H1 (cell line): Measurements from ENCODE around the gene ARRB1. TPM values are rescaled to one million over a fixed set of nuclear protein-coding genes. Genes with fewer than 3 reads are reported as not detected.
A peak's percentile ranks its signal among the peaks of the same experiment; 100 is the strongest.

ENCODE experiments used
- CTCF ChIA-PET: fragments of 300-600 bp; sonication (Branson Sonifier 250); formaldehyde crosslinking; loops from one replicate; lab custom pipeline; 2021; ENCODE audit not compliant: partially characterized antibody; lab: Charles Lee
- POLR2A ChIA-PET: fragments of 300-600 bp; sonication (Branson Sonifier 250); formaldehyde crosslinking; loops from one replicate; lab custom pipeline; 2021; ENCODE audit warnings: inconsistent platforms; ENCODE audit not compliant: partially characterized antibody; lab: Charles Lee
- DNase-seq, 2 experiments: peaks; one replicate each; pipeline versions ENCODE4 v3.0.0 to v3.0.0-alpha.2; 2010 to 2022; ENCODE audit warnings: low spot score in 2 of 2, low read depth in 1 of 2, mixed read lengths in 1 of 2
- FAIRE-seq: peaks from 2 replicates; lab custom pipeline; 2011; peaks lifted over from hg19 to GRCh38; lab: Jason Lieb, UNC
- H2AFZ ChIP-seq: 2 replicates; pipeline ENCODE4 v1.8.1; 2012; ENCODE audit warnings: low read length, inconsistent platforms
- H2AK5ac ChIP-seq: 2 replicates; pipeline ENCODE4 v1.6.1; 2013; ENCODE audit warnings: low read depth, low read length
- H2BK120ac ChIP-seq: replicated peaks from 2 replicates; pipeline ENCODE3; 2013; ENCODE audit warnings: low read depth, low read length, inconsistent platforms
- H2BK12ac ChIP-seq: 2 replicates; pipeline ENCODE4 v1.6.1; 2013; ENCODE audit warnings: low read depth, low read length
- H2BK15ac ChIP-seq: 2 replicates; pipeline ENCODE4 v1.6.1; 2013; ENCODE audit warnings: low read length
- H2BK20ac ChIP-seq: 2 replicates; pipeline ENCODE4 v1.6.1; 2013; ENCODE audit warnings: low read length
- H2BK5ac ChIP-seq: 2 replicates; pipeline ENCODE4 v1.6.1; 2013; ENCODE audit warnings: low read depth, low read length
- H3K14ac ChIP-seq: 2 replicates; pipeline ENCODE4 v1.6.1; 2013; ENCODE audit warnings: inconsistent platforms; ENCODE audit not compliant: insufficient read length
- H3K18ac ChIP-seq: 2 replicates; pipeline ENCODE4 v1.6.1; 2013; ENCODE audit warnings: low read length; ENCODE audit errors: extremely low read depth
- H3K23ac ChIP-seq: 2 replicates; pipeline ENCODE4 v1.6.1; 2013; ENCODE audit warnings: inconsistent platforms; ENCODE audit not compliant: insufficient read length
- H3K23me2 ChIP-seq: 2 replicates; pipeline ENCODE4 v1.6.1; 2013; ENCODE audit warnings: low read depth, low read length
- H3K27ac ChIP-seq: 2 replicates; pipeline ENCODE4 v1.6.1; 2011; ENCODE audit warnings: low read depth, low read length, inconsistent platforms
- H3K27me3 ChIP-seq, 4 experiments: replicated peaks in 1 of 4; 1 replicate in 1 of 4; 2 replicates in 3 of 4; pipeline versions ENCODE4 v1.6.1 to v1.8.1; 2011 to 2013; ENCODE audit warnings: low read length in 3 of 4, mild to moderate bottlenecking in 3 of 4, inconsistent platforms in 2 of 4, mixed read lengths in 2 of 4, moderate library complexity in 1 of 4; ENCODE audit not compliant: control insufficient read depth in 3 of 4, insufficient read depth in 3 of 4; ENCODE audit errors: extremely low read depth in 1 of 4
- H3K36me3 ChIP-seq, 4 experiments: 2 replicates each; pipeline versions ENCODE4 v1.6.1 to v1.8.1; 2011 to 2013; ENCODE audit warnings: mild to moderate bottlenecking in 4 of 4, low read length in 3 of 4, moderate library complexity in 2 of 4, control low read depth in 1 of 4, inconsistent platforms in 1 of 4; ENCODE audit not compliant: insufficient read depth in 4 of 4, control insufficient read depth in 2 of 4
- H3K4ac ChIP-seq: replicated peaks from 2 replicates; pipeline ENCODE3; 2013; ENCODE audit warnings: low read length, low read depth, mixed read lengths, inconsistent platforms; ENCODE audit not compliant: insufficient read length
- H3K4me1 ChIP-seq, 4 experiments: replicated peaks in 1 of 4; 1 replicate in 1 of 4; 2 replicates in 3 of 4; pipeline versions ENCODE4 v1.6.1 to v1.8.1; 2011 to 2013; ENCODE audit warnings: low read length in 3 of 4, inconsistent platforms in 2 of 4, mixed read lengths in 1 of 4; ENCODE audit not compliant: insufficient read depth in 4 of 4, control insufficient read depth in 3 of 4
- H3K4me2 ChIP-seq, 2 experiments: 2 replicates each; pipeline versions ENCODE4 v1.6.1 to v1.8.1; 2011 to 2013; ENCODE audit warnings: low read depth in 2 of 2, low read length in 2 of 2, control low read depth in 1 of 2, inconsistent platforms in 1 of 2, mild to moderate bottlenecking in 1 of 2; ENCODE audit not compliant: insufficient read depth in 1 of 2
- H3K4me3 ChIP-seq, 4 experiments: fragments of 200-600, 300-600 bp in 1 of 4; sonication (generic), shearing (Covaris generic), sonication (Bioruptor Twin) in 1 of 4; 2 replicates each; pipeline versions ENCODE4 v1.5.1 to v1.8.1; 2011 to 2016; ENCODE audit warnings: low read length in 4 of 4, low read depth in 3 of 4, control low read depth in 2 of 4, inconsistent platforms in 2 of 4, mild to moderate bottlenecking in 2 of 4, mixed read lengths in 1 of 4, moderate library complexity in 1 of 4; ENCODE audit not compliant: insufficient read depth in 2 of 4; ENCODE audit errors: extremely low read depth in 1 of 4
- H3K56ac ChIP-seq: replicated peaks from 2 replicates; pipeline ENCODE3; 2013; ENCODE audit warnings: low read depth, mild to moderate bottlenecking, mixed read lengths, low read length, inconsistent platforms; ENCODE audit not compliant: insufficient read length
- H3K79me1 ChIP-seq: 2 replicates; pipeline ENCODE4 v1.6.1; 2013; ENCODE audit warnings: low read depth, low read length, control low read depth
- H3K79me2 ChIP-seq, 2 experiments: 2 replicates each; pipeline versions ENCODE4 v1.6.1 to v1.8.1; 2012 to 2013; ENCODE audit warnings: low read length in 2 of 2, mild to moderate bottlenecking in 2 of 2, inconsistent platforms in 1 of 2; ENCODE audit not compliant: insufficient read depth in 2 of 2, control insufficient read depth in 1 of 2
- H3K9ac ChIP-seq, 4 experiments: replicated peaks in 1 of 4; 1 replicate in 1 of 4; 2 replicates in 3 of 4; pipeline versions ENCODE4 v1.6.1 to v1.8.1; 2011 to 2013; ENCODE audit warnings: low read depth in 3 of 4, low read length in 3 of 4, control low read depth in 2 of 4, mild to moderate bottlenecking in 2 of 4, moderate library complexity in 2 of 4, inconsistent platforms in 1 of 4; ENCODE audit errors: extremely low read depth in 1 of 4
- H3K9me3 ChIP-seq, 2 experiments: 2 replicates each; pipeline versions ENCODE4 v1.6.1 to v1.8.1; 2012 to 2013; ENCODE audit warnings: mild to moderate bottlenecking in 2 of 2, moderate library complexity in 2 of 2, control low read depth in 1 of 2, inconsistent platforms in 1 of 2, low read depth in 1 of 2, low read length in 1 of 2, mixed read lengths in 1 of 2; ENCODE audit not compliant: insufficient read depth in 2 of 2
- H4K20me1 ChIP-seq, 2 experiments: replicated peaks in 1 of 2; 2 replicates each; pipeline versions ENCODE3 to v1.8.1; 2011 to 2013; ENCODE audit warnings: inconsistent platforms in 2 of 2, low read length in 2 of 2, mild to moderate bottlenecking in 1 of 2; ENCODE audit not compliant: insufficient read depth in 2 of 2, control insufficient read depth in 1 of 2
- H4K5ac ChIP-seq: 2 replicates; pipeline ENCODE4 v1.6.1; 2013; ENCODE audit warnings: low read length, low read depth, mixed read lengths, inconsistent platforms; ENCODE audit not compliant: insufficient read length
- H4K8ac ChIP-seq: 2 replicates; pipeline ENCODE4 v1.8.0; 2013; ENCODE audit warnings: mild to moderate bottlenecking, moderate library complexity, low read length, inconsistent platforms; ENCODE audit not compliant: insufficient read depth; ENCODE audit errors: extremely low read depth
- H4K91ac ChIP-seq: replicated peaks from 2 replicates; pipeline ENCODE3; 2013; ENCODE audit warnings: low read length, mixed read lengths, inconsistent platforms; ENCODE audit not compliant: insufficient read length
- SIRT6 ChIP-seq: IDR thresholded peaks from one replicate; pipeline ENCODE4 v1.7.1; 2012; ENCODE audit warnings: low read length, inconsistent platforms
- SIX5 ChIP-seq: IDR thresholded peaks from 2 replicates; pipeline ENCODE4 v1.6.1; 2011; ENCODE audit warnings: mild to moderate bottlenecking, low read depth, low read length
- WGBS, 2 experiments: shearing (Covaris generic) in 1 of 2; methylation state at CpG; one replicate each; pipeline versions ENCODE4 v1.1.6 to v1.1.7; 2013 to 2015; ENCODE audit warnings: low lambda C conversion rate in 2 of 2, mixed read lengths in 2 of 2, inconsistent platforms in 1 of 2, low coverage in 1 of 2, missing lambda C conversion rate in 1 of 2; ENCODE audit not compliant: insufficient replicate concordance in 2 of 2, insufficient coverage in 1 of 2, insufficient read length in 1 of 2; ENCODE audit errors: extremely low coverage in 1 of 2, missing lambda C conversion rate in 1 of 2; 5-methylcytosine and 5-hydroxymethylcytosine counted together
- polyA plus RNA-seq, 7 experiments: library from polyadenylated mRNA; depleted of rRNA in 3 of 7; stranded (reverse) in 5 of 7; unstranded in 2 of 7; fragments of >200 nt in 5 of 7; fragments of 200-250 nt in 2 of 7; gene quantifications; 1 replicate in 5 of 7; 2 replicates in 1 of 7; 4 replicates in 1 of 7; pipeline versions ENCODE4 v1.2.1 to v1.2.3, GENCODE V29; 2011 to 2013; ENCODE audit warnings: missing spikeins in 2 of 7, mixed read lengths in 2 of 7
- total RNA-seq: library from RNA; stranded (reverse); fragmentation: NEBNext Ultra II Directional; extraction: Animal tissue kit (Norgen Biotek cat#: 25700); gene quantifications from 2 replicates; pipeline ENCODE4 v1.2.1, GENCODE V29; 2021

ARRB1 gene
- total and polyA plus RNA-seq, 2 of the 8 experiments (the other 6 are each of a cell fraction or from before 2014, with no cell fraction given) = 9.4 to 31.8 TPM

- Histone ChIP-seq H3K27me3 (no peaks in the 10 kb centered on the region), H3K27ac (no peak overlapping the region), H3K56ac (no peak overlapping the region), H3K4ac (no peak overlapping the region), H4K20me1 (no peaks in the 10 kb centered on the region), H4K8ac (no peak overlapping the region), H3K14ac (no peak overlapping the region), H3K4me3 (no peak overlapping the region), H3K36me3 (0 out of 8 replicates have a peak, but pooled peaks cover 0 to 2% (median 0%) of the 10 kb centered on the region in 4 experiments), H2BK20ac (no peak overlapping the region), H3K18ac (peak overlapping the region; percentile 41; the same call in 1 of the 2 replicates), H2BK12ac (no peak overlapping the region; the same call in 1 of the 2 replicates), H2AFZ (no peak overlapping the region), H2BK15ac (no peak overlapping the region), H2BK120ac (no peak overlapping the region), H3K4me1 (peaks cover 3 to 19% (median 8%) of the 10 kb centered on the region in 4 experiments), H4K5ac (no peak overlapping the region), H2BK5ac (peak overlapping the region; percentile 28; the same call in 1 of the 2 replicates), H3K23me2 (no peaks in the 10 kb centered on the region), H3K4me2 (0 out of 4 replicates have a peak overlapping the region, but pooled peaks have one; percentile 10 to 29), H3K79me2 (no peaks in the 10 kb centered on the region), H2AK5ac (no peak overlapping the region), H4K91ac (no peak overlapping the region), H3K23ac (no peak overlapping the region), H3K79me1 (no peaks in the 10 kb centered on the region), H3K9me3 (no peaks in the 10 kb centered on the region), H3K9ac (no peak overlapping the region)
- no peak for FAIRE-seq
- no peak for DNase-seq
- TF ChIP-seq SIX5 (no peak), SIRT6 (no peak)
- CTCF ChIA-PET = interaction anchor here (0.6 to 11.1 kb wide), 10 partner anchors 8 to 332 kb away, joined by 3 to 167 read pairs (median 4); partner anchors contain the start of gene ARRB1
- 69% methylated on average over 11 of the region's 11 CpGs; no CpG with 5 or more reads in 1 of the 2 experiments for WGBS, 2 experiments
- POLR2A ChIA-PET = interaction anchor here (0.6 to 6.2 kb wide), 12 partner anchors 7 to 233 kb away, joined by 3 to 51 read pairs (median 4); no protein-coding TSS in a partner anchor
These were observed 16.5 kb downstream of the ARRB1 start for GRCh38 chr11:75334976-75335375.
